UCSD-AML1 (cell line): ENCODE results near the gene WSB1.

ENCODE experiments used
- DNase-seq: peaks from one replicate; lab custom pipeline; 2025; ENCODE audit not compliant: unreplicated experiment; lab: John Stamatoyannopoulos, UW

WSB1 gene

DNA sequence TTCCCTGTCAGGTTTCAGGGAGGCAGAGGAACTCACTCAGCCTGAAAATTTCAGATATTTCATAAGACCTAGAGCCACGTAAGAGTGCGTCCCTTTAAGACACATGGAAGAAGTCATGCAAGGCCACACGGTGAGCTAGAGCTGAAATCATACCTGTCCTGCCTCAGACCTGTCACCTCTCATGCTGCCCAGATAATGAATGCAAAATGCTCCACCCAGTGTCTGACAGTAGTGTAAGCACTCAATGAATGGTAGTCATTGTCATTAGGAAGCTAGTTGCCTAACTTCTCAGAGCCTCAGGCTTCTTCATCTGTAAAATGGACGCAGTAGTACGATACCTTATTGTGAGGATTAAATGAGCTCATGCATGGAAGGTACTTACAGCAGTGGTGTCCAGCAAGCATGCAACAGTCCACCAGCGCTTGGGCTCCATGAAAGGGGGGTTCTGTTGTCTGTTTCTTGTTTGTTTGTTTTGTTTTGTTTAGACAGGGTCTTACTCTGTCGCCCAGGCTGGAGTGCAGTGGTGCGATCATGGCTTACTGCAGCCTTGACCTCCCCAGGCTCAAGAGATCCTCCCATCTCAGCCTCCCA is 60.7 kb downstream of the WSB1 start:
- DNase-seq, result no peak

DNA sequence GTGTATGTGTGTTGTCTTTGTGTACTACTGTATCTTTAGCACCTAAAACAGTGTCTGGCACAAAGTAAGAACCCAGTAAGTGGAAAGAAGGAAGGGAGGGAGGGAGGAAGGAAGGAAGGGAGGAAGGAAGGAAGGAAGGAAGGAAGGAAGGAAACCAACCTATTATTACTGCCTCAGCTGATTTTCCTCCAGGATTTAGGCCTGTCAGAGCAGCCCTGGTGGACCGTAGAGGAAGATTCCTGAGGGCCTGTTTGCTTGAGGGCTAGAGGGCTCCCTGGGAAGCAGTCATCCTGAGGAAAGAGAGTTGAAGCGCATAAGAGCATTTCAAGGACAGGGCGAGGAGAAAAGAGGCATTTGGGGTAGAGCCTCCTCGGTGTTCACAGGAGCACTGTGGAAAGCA is 61.5 kb downstream of the WSB1 start:
- DNase-seq, result no peak

DNA sequence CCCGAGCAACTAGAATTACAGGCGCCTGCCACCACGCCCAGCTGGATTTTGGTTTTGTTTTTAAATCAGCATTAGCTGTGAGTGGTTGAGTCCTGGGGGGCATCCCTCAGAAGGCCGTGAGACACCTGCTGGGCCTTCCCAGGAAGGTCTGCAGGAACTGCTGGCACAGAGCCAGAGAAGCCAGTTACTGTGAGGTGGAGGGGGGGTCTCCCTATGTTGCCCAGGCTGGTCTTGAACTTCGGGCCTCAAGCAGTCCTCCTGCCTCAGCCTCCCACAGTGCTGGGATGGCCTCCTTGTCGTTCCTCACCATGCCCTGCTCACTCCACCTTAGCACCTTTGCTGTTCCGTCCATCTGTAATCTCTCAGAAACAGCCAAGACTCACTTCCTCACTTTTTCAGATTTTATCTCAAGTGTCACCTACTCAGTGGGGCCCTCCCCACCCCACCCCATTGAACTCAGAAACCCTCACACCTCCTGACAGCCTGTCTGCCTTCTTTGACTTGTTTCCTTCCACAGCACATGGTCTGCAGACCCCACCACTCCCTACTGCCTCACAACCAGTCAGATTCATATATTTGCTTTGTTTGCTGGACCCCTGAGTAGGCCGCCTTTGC is 62.3 kb downstream of the WSB1 start:
- DNase-seq, result no peak

DNA sequence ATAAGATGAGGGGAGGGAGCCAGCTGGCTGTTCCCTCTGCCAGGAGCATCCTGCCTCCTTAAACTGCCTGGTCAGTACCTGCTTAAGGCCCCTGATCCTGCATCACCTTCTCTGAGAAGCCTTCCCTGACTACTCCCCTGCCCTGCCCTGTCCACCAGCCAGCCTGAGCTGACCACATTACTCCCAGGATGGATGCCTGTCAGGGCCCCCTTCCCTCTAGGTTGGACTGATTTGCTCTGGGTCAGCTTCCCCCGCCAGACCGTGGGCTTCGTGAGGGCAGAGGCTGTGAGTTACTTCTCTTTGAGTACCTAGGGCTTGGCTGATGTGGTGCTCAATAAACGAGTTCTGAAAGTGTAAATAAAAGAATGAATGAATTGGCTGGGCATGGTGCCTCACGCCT is 63.3 kb downstream of the WSB1 start:
- DNase-seq, result no peak

DNA sequence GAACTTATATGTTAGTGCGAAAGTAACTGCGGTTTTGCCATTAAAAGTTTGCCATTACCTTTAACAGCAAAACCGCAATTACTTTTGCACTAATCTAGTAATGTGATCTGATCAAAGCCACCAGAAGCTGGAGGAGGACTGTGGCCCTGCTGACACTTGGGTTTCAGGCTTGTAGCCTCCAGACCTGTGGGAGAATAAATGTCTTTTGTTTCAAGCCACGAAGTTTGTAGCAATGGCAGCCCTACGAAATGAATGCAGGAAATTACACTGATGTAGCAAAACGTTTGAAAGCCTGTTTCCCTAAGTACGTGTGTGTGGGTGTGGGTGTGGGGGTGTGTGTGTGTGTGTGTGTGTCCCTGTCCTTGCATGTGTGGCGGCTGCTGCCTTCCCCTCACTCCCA is 66.6 kb downstream of the WSB1 start:
- DNase-seq, result no peak

DNA sequence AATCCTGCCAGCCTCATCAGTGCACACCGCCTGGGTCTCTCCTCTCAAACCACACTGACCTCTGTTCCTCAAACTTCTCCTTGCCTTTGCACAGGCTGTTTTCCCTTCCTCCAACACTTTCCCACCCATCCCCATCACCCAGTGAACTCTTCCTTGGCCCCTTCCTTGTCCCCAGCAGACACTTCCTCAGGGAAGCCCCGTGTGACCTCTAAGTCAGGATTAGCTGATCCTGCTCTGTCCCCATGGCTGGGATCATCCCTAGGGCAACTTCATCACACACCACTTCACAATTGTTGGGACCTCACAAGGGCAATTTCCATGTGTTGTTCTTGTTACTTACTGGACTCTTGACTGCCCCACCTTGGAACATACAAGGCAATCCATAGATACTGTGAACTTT is 67.8 kb downstream of the WSB1 start:
- no peak for DNase-seq

DNA sequence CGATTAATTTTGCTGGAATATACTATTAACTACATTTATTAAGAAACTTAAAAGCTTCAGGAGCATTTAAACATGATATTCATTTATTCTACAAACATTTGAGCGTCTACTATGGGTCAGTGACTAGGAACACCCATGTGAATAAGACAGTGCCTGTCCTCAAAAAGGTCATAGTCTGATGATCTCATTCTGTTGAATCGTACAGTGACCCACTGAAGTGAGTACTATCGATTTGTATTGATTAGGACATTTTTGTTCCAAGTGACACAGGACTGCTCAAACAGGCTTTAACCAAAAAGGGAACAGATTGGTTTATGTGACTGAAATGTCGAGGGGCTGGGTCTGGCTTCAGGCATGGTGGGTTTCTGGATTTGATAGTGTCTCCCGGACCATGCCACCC is 68.6 kb downstream of the WSB1 start:
- no peak for DNase-seq

DNA sequence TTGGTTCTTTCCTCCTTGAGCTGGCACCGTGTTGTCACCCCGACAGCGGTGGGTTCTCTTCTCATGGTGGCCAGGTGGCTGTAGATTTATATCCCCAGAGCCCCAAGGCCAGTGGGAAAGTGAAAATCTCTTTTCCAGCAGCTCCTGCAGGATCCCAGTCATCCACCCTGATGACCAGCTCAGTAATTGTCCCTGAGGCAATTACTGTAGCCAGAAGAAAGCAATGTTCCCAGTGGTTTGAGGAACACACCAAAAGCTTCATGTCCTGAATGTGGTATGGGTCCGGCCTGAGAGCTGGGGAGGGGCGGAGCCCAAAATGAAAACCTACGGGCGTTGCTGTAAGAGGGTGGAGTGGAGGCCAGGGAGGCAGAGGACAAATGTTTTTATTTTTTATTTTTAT is 69.0 kb downstream of the WSB1 start:
- DNase-seq, result no peak

DNA sequence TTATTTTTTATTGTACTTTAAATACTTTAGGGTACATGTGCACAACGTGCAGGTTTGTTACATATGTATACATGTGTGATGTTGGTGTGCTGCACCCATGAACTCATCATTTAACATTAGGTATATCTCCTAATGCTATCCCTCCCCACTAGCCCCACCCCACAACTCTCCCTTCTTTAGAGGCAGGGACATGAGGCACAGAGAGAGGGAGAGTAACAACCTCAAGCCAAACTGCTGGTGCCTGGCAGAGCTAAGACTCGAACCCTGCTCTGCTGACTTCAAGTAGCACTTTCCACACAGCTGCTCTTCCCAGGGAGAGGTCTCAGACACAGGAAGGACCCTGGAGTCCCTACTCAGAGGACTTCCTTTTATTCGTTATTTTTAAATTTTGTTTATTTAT is 69.4 kb downstream of the WSB1 start:
- DNase-seq, result no peak
